Vagina (tissue), 2 donors: ENCODE data around the gene ARHGAP27. TPM values are rescaled to one million over a fixed set of nuclear protein-coding genes. Genes with fewer than 3 reads are reported as not detected.

Source experiments
- DNase-seq, 2 donors: peaks; one replicate each; pipeline ENCODE4 v3.0.0-alpha.2; 2017; ENCODE audit errors: extremely low spot score in 2 of 2
- H3K27ac ChIP-seq: fragments of 200-600 bp; sonication (generic); one replicate; pipeline ENCODE4 v1.5.1; 2019
- H3K27me3 ChIP-seq: fragments of 200-600 bp; sonication (generic); one replicate; pipeline ENCODE4 v1.5.1; 2019
- H3K36me3 ChIP-seq, 2 donors: fragments of 200-600 bp; sonication (generic); one replicate each; pipeline ENCODE4 v1.5.1; 2017 to 2019
- H3K4me1 ChIP-seq: fragments of 200-600 bp; sonication (generic); one replicate; pipeline ENCODE4 v1.5.1; 2019
- H3K4me3 ChIP-seq, 2 donors: fragments of 200-600 bp; sonication (generic); 1 replicate in 1 of 2; 2 replicates in 1 of 2; pipeline ENCODE4 v1.5.1; 2016 to 2019
- H3K9me3 ChIP-seq: fragments of 200-600 bp; sonication (generic); one replicate; pipeline ENCODE4 v1.5.1; 2019
- POLR2A ChIP-seq, 2 donors: fragments of 450-650 bp; IDR thresholded peaks; one replicate each; pipeline ENCODE4 v1.6.1; 2017; ENCODE audit warnings: antibody characterized with exemption in 2 of 2, mild to moderate bottlenecking in 2 of 2, moderate library complexity in 2 of 2
- POLR2AphosphoS5 ChIP-seq, 2 donors: sonication (generic); formaldehyde crosslinking; IDR thresholded peaks; one replicate each; pipeline ENCODE4 v1.9.0; 2017; ENCODE audit warnings: antibody characterized with exemption in 2 of 2, mild to moderate bottlenecking in 2 of 2, low read depth in 1 of 2; ENCODE audit not compliant: insufficient read depth in 1 of 2
- intact Hi-C: fragments of 100-400 bp; cut with DNase I; formaldehyde crosslinking; loops from one replicate; pipeline ENCODE4 v1.15.1; 2023
- total RNA-seq: library from RNA; depleted of rRNA; stranded (reverse); fragments of >200 nt; gene quantifications from one replicate; pipeline ENCODE4 v1.2.3, GENCODE V29; 2016
- TF ChIP-seq, protein P1 (sequence below), 3 experiments: fragments of 450-650 bp in 2 of 3; fragments of 200-600 bp in 1 of 3; sonication (generic) in 1 of 3; IDR thresholded peaks; one replicate each; pipeline ENCODE4 v1.5.1; 2017 to 2019; ENCODE audit warnings: antibody characterized with exemption in 3 of 3, mild to moderate bottlenecking in 2 of 3, moderate library complexity in 2 of 3

ARHGAP27 gene
- total RNA-seq, 1 donor from 2014 or later, result 80.0 TPM

DNA sequence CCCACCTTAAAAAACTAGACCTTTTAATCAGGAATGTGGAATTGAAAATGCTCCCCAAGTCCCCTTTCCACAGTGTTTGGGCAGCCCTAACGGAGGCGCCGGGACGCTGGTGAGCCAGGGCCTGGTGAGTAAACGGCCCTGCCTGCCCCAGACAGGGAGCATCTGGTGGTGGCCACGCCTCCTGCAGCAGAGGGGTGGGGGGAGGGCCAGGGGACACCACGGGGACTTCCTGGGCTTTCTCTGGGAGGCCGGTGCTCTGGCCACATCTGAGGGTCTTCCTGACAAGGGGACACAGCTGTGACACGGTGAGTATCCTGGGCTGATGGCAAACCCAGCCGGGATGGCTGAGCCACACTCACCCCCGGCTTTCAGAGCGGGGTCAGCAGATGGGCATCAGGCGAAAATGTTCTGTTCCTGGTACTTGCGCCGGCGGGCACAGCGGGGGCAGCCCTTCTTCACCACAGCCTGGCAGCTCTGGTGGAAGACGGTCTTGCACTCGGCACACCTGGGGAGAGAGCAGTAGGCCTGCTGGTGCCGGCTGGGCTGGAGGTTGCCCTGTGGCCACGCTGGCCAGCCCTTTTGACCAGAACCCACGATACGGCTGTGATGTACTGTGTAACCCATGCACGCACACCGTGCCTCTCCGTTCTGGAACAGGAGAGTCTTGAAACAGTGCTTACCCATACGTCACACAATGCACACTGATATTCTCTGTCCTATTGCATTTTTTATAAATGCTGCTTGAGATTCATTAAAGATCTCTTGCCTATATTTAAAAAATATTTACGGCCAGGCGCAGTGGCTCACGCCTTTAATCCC is 5.0 kb upstream of the ARHGAP27 start:
- intact Hi-C loops, result no loop called here
- Histone ChIP-seq H3K4me1 (peaks cover 22% of the 10 kb centered on the region), H3K36me3 (peaks cover 0 to 33% of the 10 kb centered on the region in 2 donors), H3K9me3 (no peaks in the 10 kb centered on the region), H3K27me3 (no peaks in the 10 kb centered on the region), H3K27ac (no peak overlapping the region), H3K4me3 (no peak overlapping the region)
- no peak for DNase-seq
- TF ChIP-seq POLR2AphosphoS5 (IDR thresholded peaks at IDR 0.05; ENCODE audit: insufficient read depth in 1 of 2, low read depth in 1 of 2) (no peak), POLR2A (IDR thresholded peaks at IDR 0.05) (no peak)
- TF ChIP-seq, protein P1, sequence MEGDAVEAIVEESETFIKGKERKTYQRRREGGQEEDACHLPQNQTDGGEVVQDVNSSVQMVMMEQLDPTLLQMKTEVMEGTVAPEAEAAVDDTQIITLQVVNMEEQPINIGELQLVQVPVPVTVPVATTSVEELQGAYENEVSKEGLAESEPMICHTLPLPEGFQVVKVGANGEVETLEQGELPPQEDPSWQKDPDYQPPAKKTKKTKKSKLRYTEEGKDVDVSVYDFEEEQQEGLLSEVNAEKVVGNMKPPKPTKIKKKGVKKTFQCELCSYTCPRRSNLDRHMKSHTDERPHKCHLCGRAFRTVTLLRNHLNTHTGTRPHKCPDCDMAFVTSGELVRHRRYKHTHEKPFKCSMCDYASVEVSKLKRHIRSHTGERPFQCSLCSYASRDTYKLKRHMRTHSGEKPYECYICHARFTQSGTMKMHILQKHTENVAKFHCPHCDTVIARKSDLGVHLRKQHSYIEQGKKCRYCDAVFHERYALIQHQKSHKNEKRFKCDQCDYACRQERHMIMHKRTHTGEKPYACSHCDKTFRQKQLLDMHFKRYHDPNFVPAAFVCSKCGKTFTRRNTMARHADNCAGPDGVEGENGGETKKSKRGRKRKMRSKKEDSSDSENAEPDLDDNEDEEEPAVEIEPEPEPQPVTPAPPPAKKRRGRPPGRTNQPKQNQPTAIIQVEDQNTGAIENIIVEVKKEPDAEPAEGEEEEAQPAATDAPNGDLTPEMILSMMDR (IDR thresholded peaks at IDR 0.05), result no peak

DNA sequence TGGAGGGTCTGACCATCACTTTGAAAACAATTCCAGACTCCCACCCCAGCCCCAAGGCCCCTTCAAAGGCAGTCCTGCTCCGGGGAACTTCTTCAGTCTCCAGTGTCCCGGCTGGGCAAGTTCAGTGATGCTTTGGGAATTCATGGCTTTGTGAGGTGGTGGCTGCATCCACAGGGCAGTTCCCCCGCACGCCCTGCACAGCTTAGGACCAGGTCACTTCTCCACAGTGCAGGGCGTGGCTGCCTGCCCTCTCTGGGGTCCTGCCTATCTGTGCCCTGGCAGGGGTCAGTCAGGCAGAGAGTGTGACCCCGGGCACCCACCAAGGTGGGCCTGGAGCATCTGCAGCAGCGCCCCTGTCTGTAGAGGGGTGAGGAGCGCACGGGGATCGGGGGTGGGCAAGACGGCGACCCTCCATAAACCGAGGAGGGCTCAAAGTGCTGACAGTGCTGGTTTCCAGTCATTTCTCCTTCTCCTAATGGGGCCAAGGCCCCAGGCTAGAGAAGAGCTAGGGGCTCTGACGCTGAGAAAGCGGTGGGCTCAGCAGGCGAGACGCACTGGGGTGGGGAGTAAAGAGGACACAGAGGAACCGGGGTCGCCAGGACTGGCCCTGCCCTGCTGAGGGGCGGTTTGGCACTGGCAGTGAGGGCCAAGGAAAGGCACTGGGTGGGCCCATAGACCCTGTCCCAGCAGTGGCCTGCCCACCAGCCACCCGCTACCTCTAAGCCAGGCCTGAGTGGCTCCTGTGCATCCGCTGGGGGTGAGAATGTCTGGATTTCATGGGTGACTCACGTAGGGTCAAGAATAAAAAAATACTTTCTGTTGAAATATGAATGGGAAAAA is 4.2 kb upstream of the ARHGAP27 start:
- intact Hi-C loops, result no loop called here
- H3K27me3 ChIP-seq, result no peaks in the 10 kb centered on the region
- H3K4me3 ChIP-seq, result no peak overlapping the region
- peaks cover 0 to 33% of the 10 kb centered on the region in 2 donors for H3K36me3 ChIP-seq
- DNase-seq, result no peak
- H3K4me1 ChIP-seq, result peaks cover 29% of the 10 kb centered on the region
- H3K9me3 ChIP-seq, result no peaks in the 10 kb centered on the region
- H3K27ac ChIP-seq, result no peak overlapping the region
- TF ChIP-seq POLR2A (IDR thresholded peaks at IDR 0.05) (no peak), POLR2AphosphoS5 (IDR thresholded peaks at IDR 0.05; ENCODE audit: insufficient read depth in 1 of 2, low read depth in 1 of 2) (no peak)
- TF ChIP-seq, protein P1 (IDR thresholded peaks at IDR 0.05), result no peak

DNA sequence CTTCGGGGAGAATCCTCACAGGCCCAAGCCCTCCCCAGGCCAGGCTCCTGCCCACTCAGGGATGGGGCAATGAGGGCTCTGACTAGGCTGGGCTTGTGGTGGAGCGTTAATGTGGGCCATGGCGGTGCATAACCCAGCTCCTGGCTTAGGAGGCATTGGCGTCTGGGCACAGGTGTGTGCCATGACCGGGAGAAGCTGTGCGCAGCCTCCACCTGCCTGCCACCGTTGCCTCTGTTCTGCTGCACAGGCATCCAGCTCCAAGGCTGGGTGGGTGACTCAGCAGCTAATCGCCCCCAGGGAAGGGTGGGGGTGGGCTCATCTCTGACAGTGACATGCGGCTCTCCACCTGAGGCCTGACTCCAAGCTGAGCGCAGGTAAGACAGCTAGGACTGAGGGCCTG is 3.5 kb upstream of the ARHGAP27 start:
- no peak for DNase-seq
- peaks cover 36% of the 10 kb centered on the region for H3K4me1 ChIP-seq
- intact Hi-C loops, result no loop called here
- H3K4me3 ChIP-seq, result no peak overlapping the region
- peaks cover 0 to 33% of the 10 kb centered on the region in 2 donors for H3K36me3 ChIP-seq
- TF ChIP-seq, protein P1 (IDR thresholded peaks at IDR 0.05), result no peak
- TF ChIP-seq POLR2AphosphoS5 (IDR thresholded peaks at IDR 0.05; ENCODE audit: insufficient read depth in 1 of 2, low read depth in 1 of 2), result no peak
- no peak for TF ChIP-seq POLR2A (IDR thresholded peaks at IDR 0.05)
- no peaks in the 10 kb centered on the region for H3K9me3 ChIP-seq
- H3K27me3 ChIP-seq, result no peaks in the 10 kb centered on the region
- no peak overlapping the region for H3K27ac ChIP-seq

DNA sequence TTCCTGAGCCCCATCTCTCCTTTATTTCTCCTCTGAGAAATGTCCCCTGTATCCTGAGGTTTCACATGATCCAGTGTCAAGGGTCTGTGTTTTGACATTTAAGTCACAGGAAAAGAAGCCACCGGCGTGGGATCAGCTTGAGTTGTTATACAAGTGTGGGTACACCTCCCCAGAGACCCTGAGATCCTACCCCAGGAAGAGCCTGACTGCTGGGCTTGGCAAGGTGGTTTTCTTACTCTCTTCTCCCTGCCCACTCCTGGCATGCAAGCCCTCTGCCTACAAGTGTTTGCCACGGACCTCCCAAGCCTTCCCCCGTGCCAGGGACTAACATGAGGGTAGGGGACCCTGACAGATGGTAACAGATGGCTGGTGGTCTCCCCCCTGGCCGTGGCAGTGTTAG is 2.8 kb upstream of the ARHGAP27 start:
- intact Hi-C loops, result no loop called here
- H3K4me3 ChIP-seq, result no peak overlapping the region
- peaks cover 37% of the 10 kb centered on the region for H3K4me1 ChIP-seq
- no peaks in the 10 kb centered on the region for H3K27me3 ChIP-seq
- H3K9me3 ChIP-seq, result no peaks in the 10 kb centered on the region
- peaks cover 0 to 33% of the 10 kb centered on the region in 2 donors for H3K36me3 ChIP-seq
- TF ChIP-seq POLR2AphosphoS5 (IDR thresholded peaks at IDR 0.05; ENCODE audit: insufficient read depth in 1 of 2, low read depth in 1 of 2) (no peak), POLR2A (IDR thresholded peaks at IDR 0.05) (no peak)
- TF ChIP-seq, protein P1 (IDR thresholded peaks at IDR 0.05), result no peak
- DNase-seq, result no peak
- H3K27ac ChIP-seq, result no peak overlapping the region
